Hematopoietic multipotent progenitor cell treated with erythropoietin and hydrocortisone succinate and interleukin-3 and kit ligand, for 4 days (in vitro differentiated cells): ENCODE measurements around the gene CLMP.
"Not testable (repeated sequence)": the region's sequence is repeated elsewhere in the genome, so short reads cannot be mapped to it uniquely, and the experiment has no call there.

ENCODE experiments used
- DNase-seq: peaks from one replicate; pipeline ENCODE4 v3.0.0-alpha.2; 2015

CLMP gene

DNA sequence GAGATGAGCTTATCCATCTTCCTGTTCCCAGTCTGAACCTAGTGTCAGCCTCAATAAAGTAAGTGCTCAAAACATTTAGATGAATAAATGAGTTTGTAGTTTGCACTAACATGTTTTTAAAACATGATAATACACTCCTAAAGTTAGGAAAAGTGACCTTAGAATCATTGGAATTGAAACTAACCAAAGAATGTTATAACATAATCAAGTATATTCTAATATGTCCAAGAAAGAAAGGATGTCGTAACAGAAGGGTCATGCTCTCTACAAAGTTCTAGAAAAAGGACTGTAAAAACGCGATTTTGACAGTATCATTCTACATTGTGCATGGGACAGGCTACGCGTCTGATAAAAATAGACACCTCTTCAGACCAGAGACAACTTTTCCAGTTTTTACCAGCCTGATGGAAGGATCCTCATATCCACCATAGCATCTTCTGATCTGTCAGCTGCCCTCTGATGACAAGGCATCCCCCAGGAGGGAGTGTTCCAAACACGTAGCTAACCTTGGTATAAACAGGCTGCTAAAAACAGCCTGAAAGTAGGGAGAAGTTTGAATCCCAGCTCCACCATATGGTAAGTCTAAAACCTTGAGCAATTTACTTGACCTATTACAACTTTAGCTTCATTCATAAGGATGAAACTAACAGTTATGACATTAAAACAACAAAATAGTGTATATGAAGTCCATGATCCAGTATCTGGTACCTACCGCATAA is 30.2 kb downstream of the CLMP start:
- DNase-seq: no peak

DNA sequence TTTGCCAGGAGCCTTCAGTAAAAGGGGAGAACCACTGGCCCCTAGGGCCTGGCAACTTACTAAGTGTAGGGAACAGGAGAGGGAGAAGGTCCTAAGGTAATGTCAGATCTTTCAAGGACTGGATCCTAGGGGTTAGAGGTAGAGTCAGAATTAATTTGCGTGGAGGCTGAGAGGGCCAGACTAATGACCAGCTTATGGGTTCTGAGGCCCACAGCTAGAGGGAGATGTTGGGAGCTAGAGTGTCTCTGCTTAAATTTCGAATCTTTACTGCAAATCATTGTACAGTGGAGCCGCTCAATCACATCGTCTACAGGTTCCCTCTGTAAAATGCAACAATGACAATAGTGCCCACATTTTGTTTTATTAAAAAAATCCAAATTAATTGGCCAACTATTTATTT is 31.4 kb downstream of the CLMP start:
- no peak for DNase-seq

DNA sequence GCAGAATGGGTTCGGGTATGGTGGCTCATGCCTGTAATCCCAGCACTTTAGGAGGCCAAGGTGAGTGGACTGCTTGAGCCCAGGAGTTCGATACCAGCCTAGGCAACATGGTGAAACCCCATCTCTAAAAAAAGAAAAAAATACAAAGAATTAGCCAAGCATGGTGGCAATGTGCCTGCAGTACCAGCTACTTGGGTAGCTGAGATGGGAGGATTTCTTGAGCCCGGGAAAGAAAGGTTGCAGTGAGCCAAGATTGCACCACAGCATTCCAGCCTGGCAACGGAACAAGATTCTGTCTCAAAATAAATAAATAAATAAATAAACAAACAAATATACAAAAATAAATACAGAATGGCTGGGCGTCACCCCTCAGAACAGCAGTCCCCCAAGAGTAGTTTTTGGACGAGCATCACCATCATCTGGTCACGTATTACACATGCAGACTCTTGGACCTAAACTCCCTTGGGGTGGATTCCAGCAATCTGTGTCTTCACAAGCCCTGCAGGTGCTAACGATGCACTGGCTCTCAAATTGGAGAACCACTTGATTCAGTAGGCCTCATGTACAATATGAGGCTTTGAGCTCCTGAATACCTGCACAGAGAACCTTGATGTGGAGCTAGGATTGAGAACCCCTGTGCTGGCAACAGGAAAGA is 33.5 kb downstream of the CLMP start:
- no peak for DNase-seq

DNA sequence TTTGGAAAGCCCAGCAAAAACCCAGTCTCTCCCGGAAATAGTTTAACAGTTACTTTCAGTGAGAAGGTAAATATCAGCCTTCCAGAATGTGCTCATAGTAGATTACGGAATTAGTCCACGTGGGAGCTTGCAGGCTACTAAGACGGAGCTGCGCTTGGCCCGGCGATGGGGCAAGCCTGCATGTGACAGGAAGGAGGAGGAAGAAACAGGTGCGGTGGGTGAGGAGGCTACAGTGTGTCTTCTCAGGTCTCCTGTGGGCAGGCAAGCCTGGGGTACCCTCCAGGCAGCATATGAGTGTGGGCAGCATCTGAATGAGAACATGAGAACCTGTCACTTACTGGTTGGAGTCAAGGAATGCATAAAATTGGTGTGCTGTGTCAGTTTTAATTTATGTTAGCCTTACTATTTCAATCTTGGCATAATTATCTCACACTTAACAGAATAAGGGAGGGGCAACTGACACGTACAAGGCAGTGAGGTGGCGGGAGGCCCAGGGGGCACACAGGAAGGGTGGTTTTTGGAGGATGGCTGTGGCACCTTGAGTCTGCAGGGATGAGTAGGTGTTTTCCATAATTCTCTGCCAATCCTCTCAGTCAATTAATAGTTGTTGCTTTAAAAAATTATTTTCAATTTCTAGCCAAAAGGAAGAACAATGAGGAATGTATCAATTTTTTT is 35.7 kb downstream of the CLMP start:
- no peak for DNase-seq

DNA sequence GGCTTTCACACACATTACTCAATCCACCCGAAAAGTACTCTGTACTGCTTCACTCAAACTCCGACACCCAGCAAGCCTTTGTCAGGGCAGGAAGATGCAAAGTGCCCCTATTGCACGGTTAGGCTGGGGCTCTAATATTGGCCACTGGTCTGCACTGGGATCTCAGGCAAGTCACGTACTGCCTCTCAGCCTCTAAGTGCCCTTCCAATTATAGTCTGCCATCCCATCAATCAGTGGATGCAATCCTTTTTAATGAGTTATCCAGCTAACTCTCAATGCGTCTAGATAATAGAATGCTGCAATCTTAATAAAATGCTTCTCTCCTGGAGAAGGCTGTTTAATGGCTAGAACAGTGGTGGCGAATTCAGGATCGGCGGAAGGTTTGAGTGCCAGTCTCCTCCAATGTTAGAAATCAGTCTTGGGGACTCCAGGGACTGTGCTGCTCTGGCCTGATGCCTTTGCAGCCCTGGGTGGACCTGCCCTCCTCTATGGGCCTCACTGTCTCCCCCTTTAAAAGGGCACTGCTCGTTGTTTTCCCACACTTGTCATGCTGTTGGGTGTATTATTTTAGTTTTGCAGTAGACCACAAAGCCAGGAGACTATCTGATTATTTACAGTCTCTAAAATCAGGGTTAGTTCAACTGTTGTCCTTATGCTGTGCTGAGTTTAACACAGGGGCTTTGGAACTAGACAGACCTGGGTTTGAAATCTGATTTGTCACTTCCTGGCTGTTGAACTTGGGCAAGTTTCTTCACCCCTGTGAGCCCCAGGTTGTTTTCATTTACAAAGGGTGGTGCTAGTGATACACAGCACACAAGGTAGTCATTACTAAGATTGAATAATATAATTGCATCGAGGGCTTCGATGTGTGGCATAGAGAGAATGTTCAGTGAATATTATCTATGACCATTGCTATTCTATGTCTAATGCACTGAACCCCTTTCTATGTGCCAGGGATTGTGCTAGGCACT is 36.7 kb downstream of the CLMP start:
- no peak for DNase-seq

DNA sequence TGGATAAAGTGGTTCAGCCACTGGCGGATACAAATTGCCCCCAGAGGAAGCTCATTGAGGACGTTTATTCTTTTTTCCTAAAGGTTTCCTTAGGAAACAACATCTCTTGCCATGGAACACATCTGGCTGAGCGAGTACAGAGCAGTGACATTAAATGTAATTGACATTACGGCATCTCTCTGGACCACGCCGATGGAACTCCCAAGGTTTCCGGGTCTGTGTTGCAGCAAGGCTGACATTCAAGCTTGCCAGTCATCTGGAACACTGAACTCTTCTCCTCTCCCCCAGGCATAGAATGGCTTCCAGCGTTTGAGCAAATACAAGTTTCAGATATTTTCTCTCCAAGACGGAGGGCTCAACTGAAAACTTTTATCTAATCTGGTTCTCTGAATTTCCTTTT is 42.1 kb downstream of the CLMP start:
- no peak for DNase-seq

DNA sequence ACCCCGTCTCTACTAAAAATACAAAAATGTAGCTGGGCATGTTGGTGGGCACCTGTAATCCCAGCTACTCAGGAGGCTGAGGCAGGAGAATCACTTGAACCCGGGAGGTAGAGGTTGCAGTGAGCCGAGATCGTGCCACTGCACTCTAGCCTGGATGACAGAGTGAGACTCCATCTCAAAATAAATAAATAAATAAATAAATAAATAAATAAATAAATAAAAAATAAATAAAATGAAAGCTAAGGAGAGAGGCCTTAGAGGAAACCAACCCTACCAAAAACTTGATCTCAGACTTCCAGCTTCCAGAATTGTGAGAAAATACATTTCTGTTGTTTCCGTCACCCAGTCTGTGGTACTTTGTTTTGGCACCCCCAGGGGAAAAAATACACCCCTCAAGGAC is 42.7 kb downstream of the CLMP start:
- not testable (repeated sequence) for DNase-seq

DNA sequence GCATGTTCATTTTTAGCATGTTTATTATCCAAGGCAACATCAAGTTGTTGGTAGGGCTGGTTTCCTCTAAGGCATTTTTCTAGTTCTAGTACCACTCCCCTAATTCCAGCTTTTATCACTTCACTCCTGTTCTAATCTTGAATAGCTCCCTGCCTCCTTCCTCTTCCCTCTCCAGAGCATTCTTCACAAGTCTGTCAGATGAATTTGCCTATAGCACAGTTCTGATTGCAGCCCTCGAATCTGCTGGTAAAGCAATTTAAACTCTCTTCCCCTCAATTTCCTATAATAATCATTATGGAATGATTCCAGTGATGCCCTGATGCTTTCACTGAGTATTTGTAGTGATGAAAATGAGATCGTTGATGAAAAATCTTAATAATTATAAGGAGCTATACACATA is 43.3 kb downstream of the CLMP start:
- DNase-seq: no peak

DNA sequence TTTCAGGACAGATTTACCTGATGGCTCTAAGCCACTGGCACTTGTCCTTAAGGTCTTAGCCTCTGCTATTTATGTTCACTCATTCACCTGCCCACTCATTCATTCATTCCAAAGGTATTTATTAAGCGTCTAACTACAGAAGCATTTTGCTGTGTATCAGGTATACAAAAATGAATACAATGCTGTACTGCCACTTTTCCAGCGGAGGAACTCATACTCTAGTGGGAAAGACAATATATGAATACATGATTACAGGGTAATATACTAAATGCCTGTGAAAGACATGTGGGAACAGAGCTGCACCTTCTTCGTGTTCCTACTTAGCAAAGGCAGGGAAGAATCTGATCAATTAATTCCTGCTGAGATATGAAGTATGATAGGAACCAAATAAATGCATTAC is 43.7 kb downstream of the CLMP start:
- no peak for DNase-seq

DNA sequence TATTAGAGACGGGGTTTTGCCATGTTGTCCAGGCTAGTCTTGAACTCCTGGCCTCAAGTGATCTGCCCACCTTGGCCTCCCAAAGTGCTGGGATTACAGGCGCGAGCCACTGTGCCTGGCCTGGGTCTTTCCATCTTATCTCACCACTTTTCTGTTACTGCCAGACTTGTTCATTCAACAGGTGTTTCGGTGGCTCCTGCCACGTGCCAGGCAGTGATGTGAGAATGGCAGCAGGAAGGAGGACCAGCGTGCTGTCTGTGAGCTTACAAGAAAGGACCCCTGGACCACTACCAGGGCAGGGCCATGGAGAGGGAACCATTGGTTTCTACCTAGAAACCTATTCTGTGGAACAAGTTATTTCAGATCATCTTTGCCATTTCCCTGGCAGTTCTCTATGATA is 44.2 kb downstream of the CLMP start:
- DNase-seq: no peak

DNA sequence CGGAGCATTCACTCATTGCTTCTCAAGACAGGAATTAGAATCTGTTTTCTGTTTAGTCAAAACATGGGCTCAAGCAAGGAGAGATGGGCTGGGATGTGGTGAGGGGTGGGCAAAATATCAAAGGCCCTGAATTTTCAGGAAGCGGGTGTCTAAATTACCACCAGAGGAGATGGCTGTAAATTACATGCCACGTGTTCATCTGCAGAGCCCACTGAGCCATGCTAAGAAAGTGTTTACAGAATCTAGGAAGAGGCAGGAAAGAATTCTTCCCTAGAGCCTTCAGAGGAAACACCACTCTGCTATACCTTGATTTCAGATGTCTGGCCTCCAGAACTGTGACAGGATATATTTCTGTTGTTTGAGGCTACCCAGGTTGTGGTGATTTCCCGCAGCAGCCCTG is 46.1 kb downstream of the CLMP start:
- DNase-seq: no peak

DNA sequence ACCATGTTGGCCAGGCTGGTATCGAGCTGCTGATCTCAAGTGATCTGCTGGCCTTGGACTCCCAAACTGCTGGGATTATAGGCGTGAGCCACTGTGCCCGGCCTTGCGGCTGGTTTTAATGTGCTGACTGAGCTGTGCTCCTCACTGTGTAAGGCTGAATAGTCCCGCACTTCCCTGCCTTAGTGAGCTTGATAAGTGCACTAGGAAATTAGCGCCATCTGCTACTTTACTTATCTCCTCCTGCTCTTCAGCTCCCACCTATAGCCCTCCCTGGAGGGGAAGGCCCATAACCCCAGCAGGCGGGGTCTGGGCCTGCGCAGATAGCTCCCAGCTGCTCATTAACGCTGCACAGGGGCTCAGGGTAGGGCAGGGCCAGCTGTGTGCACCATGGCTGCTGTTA is 49.4 kb downstream of the CLMP start:
- no peak for DNase-seq

DNA sequence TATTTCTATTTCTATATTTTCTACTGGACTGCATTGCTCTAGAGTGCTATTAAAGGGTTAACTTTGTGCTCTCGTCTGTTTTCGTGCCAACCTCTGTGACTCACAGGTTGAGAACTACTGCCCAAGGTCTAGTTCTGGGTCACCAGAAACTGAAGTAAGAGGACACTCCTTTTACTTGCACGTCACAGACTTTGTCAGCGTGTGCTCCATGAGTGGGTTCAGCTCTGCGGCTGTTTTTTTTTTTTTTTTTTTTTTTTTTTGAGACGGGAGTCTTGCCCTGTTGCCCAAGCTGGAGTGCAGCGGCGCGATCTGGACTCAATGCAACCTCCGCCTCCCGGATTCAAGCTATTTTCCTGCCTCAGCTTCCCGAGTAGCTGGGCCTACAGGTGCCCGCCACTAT is 49.8 kb downstream of the CLMP start:
- no peak for DNase-seq

DNA sequence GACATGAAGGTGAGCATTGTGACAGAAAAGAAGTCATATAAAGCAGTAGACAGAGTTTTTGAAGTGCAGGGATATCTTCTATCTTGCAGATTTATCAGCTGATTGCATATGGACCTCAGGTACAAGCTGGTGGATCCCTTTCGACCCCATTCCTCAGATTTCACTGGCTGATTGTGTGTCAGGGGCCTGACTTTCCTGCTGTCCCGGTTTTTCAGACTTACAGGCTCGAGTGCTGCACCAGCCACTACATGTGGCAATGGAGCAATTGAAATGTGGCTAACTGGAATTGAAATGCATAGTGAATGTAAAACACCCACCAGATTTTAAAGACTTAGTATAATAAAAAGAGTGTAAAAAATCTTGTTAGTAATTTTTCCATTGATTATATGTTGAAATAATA is 50.3 kb downstream of the CLMP start:
- no peak for DNase-seq

DNA sequence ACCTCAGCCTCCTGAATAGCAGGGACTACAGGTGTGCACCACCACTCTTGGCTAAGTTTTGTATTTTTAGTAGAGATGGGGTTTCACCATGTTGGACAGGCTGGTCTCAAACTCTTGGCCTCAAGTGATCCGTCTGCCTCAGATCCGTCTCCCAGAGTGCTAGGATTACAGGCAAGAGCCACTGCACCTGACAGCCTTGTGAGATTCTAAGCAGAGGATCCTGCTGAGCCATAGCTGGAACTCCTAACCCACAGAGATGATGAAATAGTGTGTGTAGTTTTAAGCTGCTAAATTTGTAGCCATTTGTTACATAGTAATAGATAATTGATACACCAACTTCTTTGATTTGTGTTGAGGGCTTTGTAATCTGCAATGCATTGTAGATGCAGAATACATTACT is 51.1 kb downstream of the CLMP start:
- DNase-seq: no peak

DNA sequence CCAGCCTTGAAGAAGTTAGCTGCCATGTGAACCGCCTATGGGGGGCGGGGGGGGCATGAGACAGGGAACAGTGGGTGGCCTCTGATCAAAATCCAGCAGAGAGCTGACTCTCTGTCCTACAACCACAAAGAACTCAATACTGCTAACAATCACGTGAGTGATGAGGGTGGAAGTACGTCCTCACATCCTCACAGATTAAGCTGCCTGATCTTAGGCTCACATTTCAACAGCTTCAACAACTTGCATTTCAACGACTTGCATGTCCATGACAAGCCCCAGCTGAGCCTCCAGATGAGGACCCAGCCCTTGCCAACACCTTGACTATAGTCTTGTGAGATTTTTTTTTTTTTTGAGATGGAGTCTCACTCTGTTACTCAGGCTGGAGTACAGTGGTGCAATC is 51.6 kb downstream of the CLMP start:
- no peak for DNase-seq

DNA sequence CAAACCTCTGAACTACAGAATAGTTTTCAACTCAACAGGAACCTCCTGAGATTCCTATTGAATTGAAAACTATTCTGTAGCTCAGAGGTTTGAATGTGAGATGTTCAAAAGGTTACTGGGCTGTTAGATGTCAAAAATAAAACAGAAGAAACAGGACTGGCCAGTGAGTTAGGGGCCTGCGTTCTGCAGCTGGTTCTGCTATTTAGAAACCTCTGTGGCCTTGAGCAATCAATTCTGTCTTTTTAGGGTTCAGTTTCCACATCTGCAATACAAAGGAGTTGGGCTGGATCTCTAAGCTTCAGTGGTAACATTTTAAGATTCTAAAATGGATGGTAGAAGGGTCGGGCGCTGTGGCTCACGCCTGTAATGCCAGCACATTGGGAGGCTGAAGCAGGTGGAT is 55.8 kb downstream of the CLMP start:
- DNase-seq: no peak

DNA sequence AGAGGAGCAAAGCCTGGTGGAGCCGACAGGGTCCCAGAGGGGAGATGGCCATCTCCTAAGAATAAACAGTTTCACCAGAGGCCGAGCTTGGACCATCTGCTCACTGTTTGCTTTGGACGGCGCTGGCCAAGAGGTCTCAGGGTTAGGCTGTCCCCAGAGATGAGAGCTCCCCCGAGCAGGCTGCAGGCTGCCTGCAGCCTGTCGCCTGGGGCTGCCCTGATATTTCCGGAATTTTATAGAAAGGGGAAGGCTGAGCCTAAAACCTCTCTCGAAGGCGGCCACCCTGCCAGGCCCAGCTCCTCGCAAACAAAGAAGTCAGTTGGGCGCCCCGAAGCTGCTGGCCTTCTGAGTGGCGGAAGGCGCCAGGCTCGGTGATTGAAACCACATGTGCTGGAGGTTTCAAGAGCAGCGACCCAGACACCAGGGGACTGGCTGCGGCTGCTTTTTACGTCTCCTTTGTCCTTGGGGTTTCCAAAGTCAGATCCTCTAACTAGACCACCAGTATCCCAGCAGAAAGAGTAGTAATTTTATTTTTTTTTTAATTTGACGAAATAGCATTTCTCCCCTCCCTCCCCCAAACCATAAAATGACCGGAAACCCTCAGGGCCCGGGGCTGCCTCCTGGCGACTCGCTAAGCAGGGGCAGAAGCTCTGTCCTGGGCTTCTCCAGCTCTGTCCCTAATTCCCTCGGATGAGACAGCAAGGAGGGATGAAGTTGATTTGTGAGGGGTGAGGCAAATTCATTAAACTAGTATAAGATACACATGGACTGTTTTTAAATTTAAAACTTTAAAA is 57.4 kb downstream of the CLMP start:
- peak; percentile 56 for DNase-seq

DNA sequence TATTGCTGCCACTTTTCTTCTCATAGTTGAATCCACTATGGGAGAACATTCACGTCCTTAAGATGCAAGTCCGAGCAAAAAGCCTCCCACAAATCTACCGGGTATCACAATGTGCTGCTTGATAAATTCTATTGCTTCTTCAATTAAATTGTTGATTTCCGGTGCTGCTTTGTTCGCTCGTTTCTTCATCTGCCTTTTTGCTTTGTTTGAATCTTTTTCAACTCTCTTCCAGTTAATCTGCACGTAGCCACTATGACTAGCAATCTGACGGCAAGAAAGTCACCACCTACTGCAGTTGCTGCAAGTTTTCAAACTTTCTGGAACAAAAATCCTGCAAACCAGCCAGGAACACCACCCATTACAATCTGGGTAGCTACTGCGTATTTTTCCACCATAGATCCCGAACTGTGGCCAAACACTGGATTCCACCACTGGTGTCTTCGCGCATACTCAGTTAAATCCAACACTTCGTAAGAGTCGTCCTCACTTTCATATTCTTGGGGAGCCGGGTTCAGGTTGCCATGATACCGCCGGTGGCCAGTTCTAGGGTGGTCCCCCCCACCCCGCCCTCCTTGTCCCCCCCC is 59.1 kb downstream of the CLMP start:
- no peak for DNase-seq

DNA sequence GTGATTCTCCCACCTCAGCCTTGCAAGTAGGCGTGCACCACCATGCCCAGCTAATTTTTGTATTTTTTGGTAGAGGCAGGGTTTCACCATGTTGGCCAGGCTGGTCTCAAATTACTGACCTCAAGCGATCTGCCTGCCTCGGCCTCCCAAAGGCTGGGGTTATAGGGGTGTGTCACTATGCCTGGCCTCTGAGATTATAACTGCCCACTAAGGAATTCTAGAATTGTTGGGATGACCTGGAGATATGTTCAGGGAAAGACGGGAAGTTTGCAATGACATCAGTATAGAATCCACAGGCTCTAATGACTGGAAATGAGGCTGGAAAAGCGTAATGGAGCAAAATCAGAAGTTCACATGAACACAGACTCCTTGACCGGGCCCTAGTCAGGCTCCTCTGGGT is 62.2 kb downstream of the CLMP start:
- no peak for DNase-seq

DNA sequence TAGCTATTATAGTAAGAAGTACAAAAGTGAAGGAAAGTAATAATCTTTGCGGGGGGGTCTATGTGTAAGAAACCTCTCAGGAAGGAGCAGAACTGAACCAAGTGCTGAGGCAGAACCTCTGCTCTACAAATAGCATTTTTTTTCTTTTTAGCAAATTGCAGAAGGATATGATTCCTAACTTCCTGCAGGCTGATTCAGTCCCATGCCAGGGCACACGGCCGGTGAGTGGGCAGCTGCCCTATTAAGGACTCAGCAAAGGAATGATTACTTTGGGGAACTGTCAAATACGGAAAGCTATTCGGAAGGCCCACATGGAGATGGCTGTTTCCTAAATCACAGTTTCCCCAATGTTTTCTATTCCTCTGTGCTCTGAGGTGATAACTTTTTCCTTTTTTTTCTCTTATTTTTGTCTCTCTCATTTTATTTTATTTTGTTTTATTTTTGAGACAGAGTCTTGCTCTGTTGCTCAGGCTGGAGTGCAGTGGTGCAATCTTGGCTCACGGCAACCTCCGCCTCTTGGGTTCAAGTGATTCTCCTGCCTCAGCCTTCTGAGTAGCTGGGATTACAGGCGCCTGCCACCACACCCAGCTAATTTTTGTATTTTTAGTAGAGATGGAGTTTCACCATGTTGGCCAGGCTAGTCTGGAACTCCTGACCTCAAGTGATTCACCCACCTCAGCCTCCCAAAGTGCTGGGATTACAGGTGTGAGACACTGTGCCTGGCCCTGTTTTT is 62.8 kb downstream of the CLMP start:
- DNase-seq: not testable (repeated sequence)
